Measurements from ENCODE around the gene RIC1.

The RIC1 gene

GRCh38 chr9:5786370-5787127 lies 157.6 kb downstream of the RIC1 start:
- no peak for TF ChIP-seq TAF1 (IDR thresholded peaks at IDR 0.05; ENCODE audit: borderline replicate concordance, insufficient read depth, low read length)
- TF ChIP-seq FOXP2 (optimal IDR thresholded peaks at IDR 0.05; ENCODE audit: borderline replicate concordance, extremely low read depth, extremely low read length, insufficient read depth), result no peak
- no peak for TF ChIP-seq POLR2AphosphoS5 (IDR thresholded peaks at IDR 0.05; ENCODE audit: low read depth, low read length)
- TF ChIP-seq SIN3A (IDR thresholded peaks at IDR 0.05; ENCODE audit: borderline replicate concordance, insufficient read depth, low read length), result no peak
- TF ChIP-seq REST (IDR thresholded peaks at IDR 0.05; ENCODE audit: insufficient read depth in 1 of 2, low read depth in 2 of 2, low read length in 2 of 2), result no peak

GRCh38 chr9:5787220-5787619 lies 158.3 kb downstream of the RIC1 start:
- no peak for TF ChIP-seq FOXP2 (optimal IDR thresholded peaks at IDR 0.05; ENCODE audit: borderline replicate concordance, extremely low read depth, extremely low read length, insufficient read depth)

GRCh38 chr9:5787759-5788302 lies 158.9 kb downstream of the RIC1 start:
- no peak for TF ChIP-seq FOXP2 (optimal IDR thresholded peaks at IDR 0.05; ENCODE audit: borderline replicate concordance, extremely low read depth, extremely low read length, insufficient read depth)
- TF ChIP-seq POLR2AphosphoS5 (IDR thresholded peaks at IDR 0.05; ENCODE audit: low read depth, low read length), result no peak
- no peak for TF ChIP-seq SIN3A (IDR thresholded peaks at IDR 0.05; ENCODE audit: borderline replicate concordance, insufficient read depth, low read length)
- no peak for TF ChIP-seq REST (IDR thresholded peaks at IDR 0.05; ENCODE audit: insufficient read depth in 1 of 2, low read depth in 2 of 2, low read length in 2 of 2)
- no peak for TF ChIP-seq TAF1 (IDR thresholded peaks at IDR 0.05; ENCODE audit: borderline replicate concordance, insufficient read depth, low read length)

GRCh38 chr9:5789489-5789888 lies 160.6 kb downstream of the RIC1 start:
- TF ChIP-seq FOXP2 (optimal IDR thresholded peaks at IDR 0.05; ENCODE audit: borderline replicate concordance, extremely low read depth, extremely low read length, insufficient read depth), result no peak
- no peak for TF ChIP-seq REST (IDR thresholded peaks at IDR 0.05; ENCODE audit: insufficient read depth in 1 of 2, low read depth in 2 of 2, low read length in 2 of 2)
- TF ChIP-seq SIN3A (IDR thresholded peaks at IDR 0.05; ENCODE audit: borderline replicate concordance, insufficient read depth, low read length), result no peak
- no peak for TF ChIP-seq TAF1 (IDR thresholded peaks at IDR 0.05; ENCODE audit: borderline replicate concordance, insufficient read depth, low read length)

- no peak for TF ChIP-seq REST (IDR thresholded peaks at IDR 0.05; ENCODE audit: insufficient read depth in 1 of 2, low read depth in 2 of 2, low read length in 2 of 2)
- no peak for TF ChIP-seq FOXP2 (optimal IDR thresholded peaks at IDR 0.05; ENCODE audit: borderline replicate concordance, extremely low read depth, extremely low read length, insufficient read depth)
- no peak for TF ChIP-seq SIN3A (IDR thresholded peaks at IDR 0.05; ENCODE audit: borderline replicate concordance, insufficient read depth, low read length)
- TF ChIP-seq TAF1 (IDR thresholded peaks at IDR 0.05; ENCODE audit: borderline replicate concordance, insufficient read depth, low read length), result no peak
- TF ChIP-seq POLR2AphosphoS5 (IDR thresholded peaks at IDR 0.05; ENCODE audit: low read depth, low read length), result no peak
Observed at GRCh38 chr9:5790923-5791322, 162.0 kb downstream of the RIC1 start.

Measured in PFSK-1 (cell line).